ENCODE data around the gene AFM.
"Not testable (repeated sequence)": the region's sequence is repeated elsewhere in the genome, so short reads cannot be mapped to it uniquely, and the experiment has no call there.

AFM gene

GRCh38 chr4:73507541-73507940 lies 26.0 kb downstream of the AFM start:
- no peak for DNase-seq

GRCh38 chr4:73508651-73509050 lies 27.1 kb downstream of the AFM start:
- no peak for DNase-seq

GRCh38 chr4:73518340-73518739 lies 36.8 kb downstream of the AFM start:
- DNase-seq, result no peak

- DNase-seq, result no peak
Measured at GRCh38 chr4:73520821-73521220, 39.3 kb downstream of the AFM start.

GRCh38 chr4:73523126-73523525 lies 41.6 kb downstream of the AFM start:
- no peak for DNase-seq

GRCh38 chr4:73525611-73526010 lies 44.1 kb downstream of the AFM start:
- DNase-seq, result no peak

- no peak for DNase-seq
Measured at GRCh38 chr4:73527196-73527595, 45.7 kb downstream of the AFM start.

GRCh38 chr4:73528171-73528570 lies 46.6 kb downstream of the AFM start:
- DNase-seq, result no peak

GRCh38 chr4:73533515-73534422 lies 52.2 kb downstream of the AFM start:
- no peak for DNase-seq

- DNase-seq, result no peak
Measured at GRCh38 chr4:73538162-73538561, 56.6 kb downstream of the AFM start.

- no peak for DNase-seq
Measured at GRCh38 chr4:73539386-73539785, 57.8 kb downstream of the AFM start.

- no peak for DNase-seq
Measured at GRCh38 chr4:73540826-73541225, 59.3 kb downstream of the AFM start.

GRCh38 chr4:73541251-73541650 lies 59.7 kb downstream of the AFM start:
- no peak for DNase-seq

- no peak for DNase-seq
Measured at GRCh38 chr4:73544620-73545019, 63.1 kb downstream of the AFM start.

GRCh38 chr4:73550865-73551264 lies 69.3 kb downstream of the AFM start:
- DNase-seq, result not testable (repeated sequence)
